GM12875 (cell line): Measurements from ENCODE around the gene MAP3K14.

Source experiments
- H3K4me3 ChIP-seq: one replicate; pipeline ENCODE4 v1.5.1; 2011; ENCODE audit warnings: low read depth, low read length, control low read depth
- CTCF ChIP-seq: IDR thresholded peaks from 2 replicates; pipeline ENCODE4 v1.5.1; 2011; ENCODE audit warnings: low read depth, mild to moderate bottlenecking, control low read depth, inconsistent platforms, low read length, moderate library complexity, borderline replicate concordance; ENCODE audit not compliant: insufficient read depth

Gene MAP3K14

GRCh38 chr17:45274033-45274432 is 42.8 kb downstream of the MAP3K14 start:
- TF ChIP-seq CTCF = no peak
- H3K4me3 ChIP-seq = no peak overlapping the region

- TF ChIP-seq CTCF = no peak
- no peak overlapping the region for H3K4me3 ChIP-seq
Observed at GRCh38 chr17:45273551-45273957, 43.3 kb downstream of the MAP3K14 start.

- H3K4me3 ChIP-seq = no peak overlapping the region
- TF ChIP-seq CTCF = no peak
Observed at GRCh38 chr17:45271603-45272002, 45.2 kb downstream of the MAP3K14 start.

GRCh38 chr17:45270828-45271418 is 45.9 kb downstream of the MAP3K14 start:
- TF ChIP-seq CTCF = peak; percentile 86
- H3K4me3 ChIP-seq = no peak overlapping the region

- TF ChIP-seq CTCF = no peak
Observed at GRCh38 chr17:45269912-45270311, 46.9 kb downstream of the MAP3K14 start.

GRCh38 chr17:45267436-45268055 is 49.3 kb downstream of the MAP3K14 start:
- no peak for TF ChIP-seq CTCF
- H3K4me3 ChIP-seq = no peak overlapping the region

More at GRCh38 chr17:45269912-45270311, 46.9 kb downstream of the MAP3K14 start:
- no peak overlapping the region for H3K4me3 ChIP-seq

- H3K4me3 ChIP-seq = no peak overlapping the region
- no peak for TF ChIP-seq CTCF
Observed at GRCh38 chr17:45266372-45266926, 50.4 kb downstream of the MAP3K14 start.
